Measurements from ENCODE around the gene AKAP11.

- TF ChIP-seq POLR2A (IDR thresholded peaks at IDR 0.05) (no peak), CTCF (IDR thresholded peaks at IDR 0.05) (no peak), POLR2AphosphoS5 (IDR thresholded peaks at IDR 0.05) (no peak)
Observed at GRCh38 chr13:42360046-42360574, 88.2 kb downstream of the AKAP11 start.
